Measurements from ENCODE around the gene PCYT1A.
A peak's percentile ranks its signal among the peaks of the same experiment; 100 is the strongest.
"Not testable (repeated sequence)": the region's sequence is repeated elsewhere in the genome, so short reads cannot be mapped to it uniquely, and the experiment has no call there.

Gene PCYT1A

GRCh38 chr3:196284396-196284795 is 3.1 kb downstream of the PCYT1A start:
- no peak for DNase-seq

- DNase-seq = no peak
Measured at GRCh38 chr3:196281962-196282361, 5.6 kb downstream of the PCYT1A start.

GRCh38 chr3:196280689-196281440 is 6.7 kb downstream of the PCYT1A start:
- peak; percentile 76 for DNase-seq

GRCh38 chr3:196275126-196275525 is 12.4 kb downstream of the PCYT1A start:
- no peak for DNase-seq

- peak; percentile 95 for DNase-seq
Measured at GRCh38 chr3:196274585-196274984, 12.9 kb downstream of the PCYT1A start.

- peak; percentile 45 for DNase-seq
Measured at GRCh38 chr3:196273655-196274054, 13.9 kb downstream of the PCYT1A start.

- DNase-seq = no peak
Measured at GRCh38 chr3:196272826-196273225, 14.7 kb downstream of the PCYT1A start.

GRCh38 chr3:196270499-196270898 is 17.0 kb downstream of the PCYT1A start:
- no peak for DNase-seq

GRCh38 chr3:196268284-196269163 is 19.0 kb downstream of the PCYT1A start:
- peak; percentile 52 for DNase-seq

GRCh38 chr3:196263819-196264218 is 23.7 kb downstream of the PCYT1A start:
- no peak for DNase-seq

- no peak for DNase-seq
Measured at GRCh38 chr3:196260784-196261183, 26.7 kb downstream of the PCYT1A start.

GRCh38 chr3:196255776-196256175 is 31.8 kb downstream of the PCYT1A start:
- DNase-seq = no peak

GRCh38 chr3:196254376-196255283 is 32.9 kb downstream of the PCYT1A start:
- no peak for DNase-seq

- no peak for DNase-seq
Measured at GRCh38 chr3:196251918-196252317, 35.6 kb downstream of the PCYT1A start.

- peak; percentile 72 for DNase-seq
Measured at GRCh38 chr3:196246612-196247308, 40.8 kb downstream of the PCYT1A start.

- DNase-seq = not testable (repeated sequence)
Measured at GRCh38 chr3:196244166-196244565, 43.4 kb downstream of the PCYT1A start.

GRCh38 chr3:196241704-196242103 is 45.8 kb downstream of the PCYT1A start:
- DNase-seq = no peak

- DNase-seq = no peak
Measured at GRCh38 chr3:196240424-196240823, 47.1 kb downstream of the PCYT1A start.

- DNase-seq = no peak
Measured at GRCh38 chr3:196238612-196239560, 48.6 kb downstream of the PCYT1A start.

GRCh38 chr3:196237203-196237602 is 50.3 kb downstream of the PCYT1A start:
- no peak for DNase-seq

GRCh38 chr3:196236223-196236622 is 51.3 kb downstream of the PCYT1A start:
- no peak for DNase-seq
